ENCODE data around the gene RALY.

Gene RALY

GRCh38 chr20:33999025-33999649 lies 5.4 kb downstream of the RALY start:
- Histone ChIP-seq H3K4me1 (ENCODE audit: control insufficient read depth in 5 of 5, insufficient read depth in 5 of 5, low read length in 5 of 5) (peaks cover 10 to 57% (median 33%) of the 10 kb centered on the region in 5 donors), H3K9me3 (ENCODE audit: control insufficient read depth in 5 of 5, low read length in 5 of 5) (no peaks in the 10 kb centered on the region), H3K27me3 (ENCODE audit: control insufficient read depth in 5 of 5, insufficient read depth in 4 of 5, low read length in 5 of 5) (no peaks in the 10 kb centered on the region), H3K27ac (ENCODE audit: low read depth, low read length) (no peak overlapping the region), H3K4me3 (ENCODE audit: low read depth in 1 of 5, low read length in 5 of 5) (no peak overlapping the region), H3K36me3 (ENCODE audit: control insufficient read depth in 5 of 5, insufficient read depth in 5 of 5, low read length in 5 of 5) (no peaks in the 10 kb centered on the region), H3K9ac (ENCODE audit: low read length in 5 of 5) (no peak overlapping the region)

GRCh38 chr20:34001378-34001777 lies 7.7 kb downstream of the RALY start:
- no peak overlapping the region for H3K27ac ChIP-seq (ENCODE audit: low read depth, low read length)
- H3K27me3 ChIP-seq (ENCODE audit: control insufficient read depth in 5 of 5, insufficient read depth in 4 of 5, low read length in 5 of 5): no peaks in the 10 kb centered on the region
- H3K36me3 ChIP-seq (ENCODE audit: control insufficient read depth in 5 of 5, insufficient read depth in 5 of 5, low read length in 5 of 5): no peaks in the 10 kb centered on the region
- H3K9me3 ChIP-seq (ENCODE audit: control insufficient read depth in 5 of 5, low read length in 5 of 5): no peaks in the 10 kb centered on the region
- no peak overlapping the region for H3K4me3 ChIP-seq (ENCODE audit: low read depth in 1 of 5, low read length in 5 of 5)
- H3K9ac ChIP-seq (ENCODE audit: low read length in 5 of 5): no peak overlapping the region
- peaks cover 4 to 40% (median 15%) of the 10 kb centered on the region in 5 donors for H3K4me1 ChIP-seq (ENCODE audit: control insufficient read depth in 5 of 5, insufficient read depth in 5 of 5, low read length in 5 of 5)

DNA sequence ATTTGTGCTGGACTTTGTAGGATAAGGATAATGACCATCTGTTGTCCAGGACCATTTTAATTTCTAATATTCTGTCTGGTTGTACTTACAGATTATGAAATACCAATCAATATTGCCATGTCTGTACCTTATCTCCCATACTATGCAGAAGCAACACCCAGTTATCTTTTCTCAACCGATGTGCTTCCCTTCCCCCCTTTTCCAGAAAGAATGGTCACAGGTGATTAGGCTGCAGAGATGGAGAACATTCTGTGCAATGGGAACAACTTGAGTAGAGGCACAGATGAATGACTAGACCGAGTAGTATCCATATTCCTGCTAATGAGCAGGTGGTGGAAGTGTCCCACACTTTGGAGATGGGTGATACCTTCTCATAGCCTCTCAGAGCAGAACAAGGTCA lies 10.5 kb downstream of the RALY start:
- Histone ChIP-seq H3K4me1 (ENCODE audit: control insufficient read depth in 5 of 5, insufficient read depth in 5 of 5, low read length in 5 of 5) (peaks cover 0 to 33% (median 23%) of the 10 kb centered on the region in 5 donors), H3K27me3 (ENCODE audit: control insufficient read depth in 5 of 5, insufficient read depth in 4 of 5, low read length in 5 of 5) (no peaks in the 10 kb centered on the region), H3K9me3 (ENCODE audit: control insufficient read depth in 5 of 5, low read length in 5 of 5) (no peaks in the 10 kb centered on the region)

GRCh38 chr20:34004790-34005457 lies 11.2 kb downstream of the RALY start:
- peaks cover 0 to 33% (median 28%) of the 10 kb centered on the region in 5 donors for H3K4me1 ChIP-seq (ENCODE audit: control insufficient read depth in 5 of 5, insufficient read depth in 5 of 5, low read length in 5 of 5)
- no peaks in the 10 kb centered on the region for H3K27me3 ChIP-seq (ENCODE audit: control insufficient read depth in 5 of 5, insufficient read depth in 4 of 5, low read length in 5 of 5)
- no peaks in the 10 kb centered on the region for H3K9me3 ChIP-seq (ENCODE audit: control insufficient read depth in 5 of 5, low read length in 5 of 5)
- H3K36me3 ChIP-seq (ENCODE audit: control insufficient read depth in 5 of 5, insufficient read depth in 5 of 5, low read length in 5 of 5): no peaks in the 10 kb centered on the region
- H3K27ac ChIP-seq (ENCODE audit: low read depth, low read length): no peak overlapping the region
- no peak overlapping the region for H3K4me3 ChIP-seq (ENCODE audit: low read depth in 1 of 5, low read length in 5 of 5)
- no peak overlapping the region for H3K9ac ChIP-seq (ENCODE audit: low read length in 5 of 5)

More for the DNA sequence above, 10.5 kb downstream of the RALY start:
- Histone ChIP-seq H3K9ac (ENCODE audit: low read length in 5 of 5) (no peak overlapping the region), H3K36me3 (ENCODE audit: control insufficient read depth in 5 of 5, insufficient read depth in 5 of 5, low read length in 5 of 5) (no peaks in the 10 kb centered on the region), H3K4me3 (ENCODE audit: low read depth in 1 of 5, low read length in 5 of 5) (no peak overlapping the region), H3K27ac (ENCODE audit: low read depth, low read length) (no peak overlapping the region)

- H3K4me1 ChIP-seq (ENCODE audit: control insufficient read depth in 5 of 5, insufficient read depth in 5 of 5, low read length in 5 of 5): peaks cover 0 to 32% (median 28%) of the 10 kb centered on the region in 5 donors
- H3K9ac ChIP-seq (ENCODE audit: low read length in 5 of 5): no peak overlapping the region
- no peaks in the 10 kb centered on the region for H3K36me3 ChIP-seq (ENCODE audit: control insufficient read depth in 5 of 5, insufficient read depth in 5 of 5, low read length in 5 of 5)
- H3K9me3 ChIP-seq (ENCODE audit: control insufficient read depth in 5 of 5, low read length in 5 of 5): no peaks in the 10 kb centered on the region
- no peak overlapping the region for H3K4me3 ChIP-seq (ENCODE audit: low read depth in 1 of 5, low read length in 5 of 5)
- no peak overlapping the region for H3K27ac ChIP-seq (ENCODE audit: low read depth, low read length)
- H3K27me3 ChIP-seq (ENCODE audit: control insufficient read depth in 5 of 5, insufficient read depth in 4 of 5, low read length in 5 of 5): no peaks in the 10 kb centered on the region
Measured at GRCh38 chr20:34006619-34007018, 12.9 kb downstream of the RALY start.

DNA sequence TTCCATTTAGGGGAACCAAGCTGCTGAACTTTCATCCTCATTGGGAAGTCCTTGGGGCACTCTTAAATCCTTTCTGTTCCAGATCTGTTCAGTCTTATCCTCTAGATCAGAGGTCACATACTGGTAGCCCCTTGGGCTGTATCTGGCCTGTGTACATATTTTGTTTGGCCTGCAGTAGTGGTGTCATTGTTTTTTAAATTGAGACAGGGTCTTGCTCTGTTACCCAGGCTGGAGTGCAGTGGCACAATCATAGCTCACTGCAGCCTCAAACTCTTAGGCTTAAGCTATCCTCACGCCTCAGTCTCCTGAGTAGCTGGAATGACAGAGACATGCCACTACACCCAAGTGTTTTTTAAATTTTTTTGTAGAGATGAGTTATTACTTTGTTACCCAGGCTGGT lies 14.8 kb downstream of the RALY start:
- no peak overlapping the region for H3K9ac ChIP-seq (ENCODE audit: low read length in 5 of 5)
- no peak overlapping the region for H3K4me3 ChIP-seq (ENCODE audit: low read depth in 1 of 5, low read length in 5 of 5)
- H3K9me3 ChIP-seq (ENCODE audit: control insufficient read depth in 5 of 5, low read length in 5 of 5): no peaks in the 10 kb centered on the region
- no peaks in the 10 kb centered on the region for H3K36me3 ChIP-seq (ENCODE audit: control insufficient read depth in 5 of 5, insufficient read depth in 5 of 5, low read length in 5 of 5)
- H3K4me1 ChIP-seq (ENCODE audit: control insufficient read depth in 5 of 5, insufficient read depth in 5 of 5, low read length in 5 of 5): peaks cover 0 to 38% (median 34%) of the 10 kb centered on the region in 5 donors
- H3K27me3 ChIP-seq (ENCODE audit: control insufficient read depth in 5 of 5, insufficient read depth in 4 of 5, low read length in 5 of 5): no peaks in the 10 kb centered on the region
- no peak overlapping the region for H3K27ac ChIP-seq (ENCODE audit: low read depth, low read length)

GRCh38 chr20:34010405-34010931 lies 16.8 kb downstream of the RALY start:
- Histone ChIP-seq H3K9me3 (ENCODE audit: control insufficient read depth in 5 of 5, low read length in 5 of 5) (no peaks in the 10 kb centered on the region), H3K27me3 (ENCODE audit: control insufficient read depth in 5 of 5, insufficient read depth in 4 of 5, low read length in 5 of 5) (no peaks in the 10 kb centered on the region), H3K36me3 (ENCODE audit: control insufficient read depth in 5 of 5, insufficient read depth in 5 of 5, low read length in 5 of 5) (no peaks in the 10 kb centered on the region), H3K9ac (ENCODE audit: low read length in 5 of 5) (peak overlapping the region in 1 of 5 donors; percentile 47), H3K27ac (ENCODE audit: low read depth, low read length) (no peak overlapping the region), H3K4me3 (ENCODE audit: low read depth in 1 of 5, low read length in 5 of 5) (no peak overlapping the region), H3K4me1 (ENCODE audit: control insufficient read depth in 5 of 5, insufficient read depth in 5 of 5, low read length in 5 of 5) (peaks cover 0 to 51% (median 43%) of the 10 kb centered on the region in 5 donors)

DNA sequence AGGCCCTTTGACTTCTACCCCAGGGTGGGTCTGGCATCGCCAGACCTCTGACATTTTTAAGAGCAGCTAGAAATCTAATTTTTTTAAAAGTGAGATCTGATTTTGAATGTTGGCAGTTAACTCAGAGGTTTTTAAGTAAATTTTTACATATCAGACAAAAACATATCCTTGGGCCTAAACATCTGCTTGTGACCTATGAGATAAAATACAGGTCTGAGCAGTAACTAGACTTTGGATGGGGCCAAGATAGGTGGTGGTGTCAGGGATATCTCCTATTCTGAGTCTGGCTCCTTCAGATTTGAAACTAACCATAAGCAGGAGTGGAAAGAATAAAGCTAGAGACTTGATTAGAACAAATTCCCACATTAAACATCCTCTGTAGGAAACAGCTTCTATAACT lies 17.6 kb downstream of the RALY start:
- H3K9me3 ChIP-seq (ENCODE audit: control insufficient read depth in 5 of 5, low read length in 5 of 5): no peaks in the 10 kb centered on the region
- H3K36me3 ChIP-seq (ENCODE audit: control insufficient read depth in 5 of 5, insufficient read depth in 5 of 5, low read length in 5 of 5): no peaks in the 10 kb centered on the region
- H3K27ac ChIP-seq (ENCODE audit: low read depth, low read length): no peak overlapping the region
- no peak overlapping the region for H3K4me3 ChIP-seq (ENCODE audit: low read depth in 1 of 5, low read length in 5 of 5)
- no peak overlapping the region for H3K9ac ChIP-seq (ENCODE audit: low read length in 5 of 5)
- peaks cover 2 to 59% (median 51%) of the 10 kb centered on the region in 5 donors for H3K4me1 ChIP-seq (ENCODE audit: control insufficient read depth in 5 of 5, insufficient read depth in 5 of 5, low read length in 5 of 5)
- no peaks in the 10 kb centered on the region for H3K27me3 ChIP-seq (ENCODE audit: control insufficient read depth in 5 of 5, insufficient read depth in 4 of 5, low read length in 5 of 5)

- Histone ChIP-seq H3K4me3 (ENCODE audit: low read depth in 1 of 5, low read length in 5 of 5) (no peak overlapping the region), H3K4me1 (ENCODE audit: control insufficient read depth in 5 of 5, insufficient read depth in 5 of 5, low read length in 5 of 5) (peaks cover 2 to 68% (median 61%) of the 10 kb centered on the region in 5 donors), H3K27me3 (ENCODE audit: control insufficient read depth in 5 of 5, insufficient read depth in 4 of 5, low read length in 5 of 5) (no peaks in the 10 kb centered on the region), H3K36me3 (ENCODE audit: control insufficient read depth in 5 of 5, insufficient read depth in 5 of 5, low read length in 5 of 5) (no peaks in the 10 kb centered on the region), H3K9me3 (ENCODE audit: control insufficient read depth in 5 of 5, low read length in 5 of 5) (no peaks in the 10 kb centered on the region), H3K9ac (ENCODE audit: low read length in 5 of 5) (no peak overlapping the region), H3K27ac (ENCODE audit: low read depth, low read length) (no peak overlapping the region)
Measured at GRCh38 chr20:34012330-34012729, 18.6 kb downstream of the RALY start.

DNA sequence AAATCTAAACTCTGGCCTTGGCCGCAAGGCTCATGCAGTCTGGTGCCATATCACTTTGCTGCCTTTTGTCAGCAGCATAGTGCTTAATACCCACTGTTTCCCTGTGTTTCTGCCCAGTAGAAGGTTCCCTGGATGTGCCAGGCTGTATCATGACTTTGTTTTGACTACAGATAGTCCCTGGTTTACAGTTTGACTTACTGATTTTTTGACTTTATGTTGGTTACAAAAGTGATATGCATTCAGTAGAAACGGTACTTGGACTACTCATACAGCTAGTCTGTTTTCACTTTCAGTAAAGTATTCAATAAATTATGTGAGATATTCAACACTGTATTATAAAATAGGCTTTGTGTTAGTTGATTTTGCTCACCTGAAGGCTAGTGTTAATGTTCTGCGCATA lies 19.0 kb downstream of the RALY start:
- Histone ChIP-seq H3K4me3 (ENCODE audit: low read depth in 1 of 5, low read length in 5 of 5) (no peak overlapping the region), H3K9me3 (ENCODE audit: control insufficient read depth in 5 of 5, low read length in 5 of 5) (no peaks in the 10 kb centered on the region), H3K27ac (ENCODE audit: low read depth, low read length) (no peak overlapping the region), H3K36me3 (ENCODE audit: control insufficient read depth in 5 of 5, insufficient read depth in 5 of 5, low read length in 5 of 5) (no peaks in the 10 kb centered on the region), H3K9ac (ENCODE audit: low read length in 5 of 5) (no peak overlapping the region), H3K27me3 (ENCODE audit: control insufficient read depth in 5 of 5, insufficient read depth in 4 of 5, low read length in 5 of 5) (no peaks in the 10 kb centered on the region), H3K4me1 (ENCODE audit: control insufficient read depth in 5 of 5, insufficient read depth in 5 of 5, low read length in 5 of 5) (peaks cover 2 to 69% (median 63%) of the 10 kb centered on the region in 5 donors)

All from subcutaneous abdominal adipose tissue (tissue), 5 donors.